ENCODE results near the gene PRR16. TPM values are rescaled to one million over a fixed set of nuclear protein-coding genes. Genes with fewer than 3 reads are reported as not detected.
"Not testable (repeated sequence)": the region's sequence is repeated elsewhere in the genome, so short reads cannot be mapped to it uniquely, and the experiment has no call there.

PRR16 gene
- total and polyA plus RNA-seq, 8 donors: 4.9 to 13.4 (median 11.4) TPM

- no peak overlapping the region for H3K4me3 ChIP-seq
- H3K27ac ChIP-seq: no peak overlapping the region
- H3K9me3 ChIP-seq: peaks cover 0 to 4% of the 10 kb centered on the region in 2 donors
- no peak for DNase-seq
- no peak for TF ChIP-seq CTCF (IDR thresholded peaks at IDR 0.05)
- ATAC-seq: no peak
- H3K36me3 ChIP-seq: no peaks in the 10 kb centered on the region
- intact Hi-C loops (cut with DNase I): no loop called here
- H3K4me1 ChIP-seq: no peaks in the 10 kb centered on the region
- H3K27me3 ChIP-seq: no peaks in the 10 kb centered on the region
These were observed 231.3 kb downstream of the PRR16 start for GRCh38 chr5:120695368-120695880.

GRCh38 chr5:120697147-120697546 is 233.0 kb downstream of the PRR16 start:
- ATAC-seq (no peak), DNase-seq (no peak)
- TF ChIP-seq CTCF (IDR thresholded peaks at IDR 0.05): no peak
- Histone ChIP-seq H3K27ac (no peak overlapping the region), H3K4me1 (no peaks in the 10 kb centered on the region), H3K9me3 (peaks cover 0 to 4% of the 10 kb centered on the region in 2 donors), H3K4me3 (no peak overlapping the region), H3K27me3 (no peaks in the 10 kb centered on the region), H3K36me3 (no peaks in the 10 kb centered on the region)
- intact Hi-C loops (cut with DNase I): no loop called here

GRCh38 chr5:120697670-120698327 is 233.7 kb downstream of the PRR16 start:
- DNase-seq, ATAC-seq: not testable (repeated sequence)

GRCh38 chr5:120700653-120701052 is 236.6 kb downstream of the PRR16 start:
- H3K9me3 ChIP-seq; H3K4me3 ChIP-seq; H3K36me3 ChIP-seq; H3K4me1 ChIP-seq; H3K27me3 ChIP-seq; H3K27ac ChIP-seq; ATAC-seq; intact Hi-C loops (cut with DNase I); DNase-seq: not testable (repeated sequence)

More at GRCh38 chr5:120697670-120698327, 233.7 kb downstream of the PRR16 start:
- H3K27me3 ChIP-seq; H3K27ac ChIP-seq; H3K9me3 ChIP-seq; intact Hi-C loops (cut with DNase I); H3K4me1 ChIP-seq; H3K36me3 ChIP-seq; H3K4me3 ChIP-seq: not testable (repeated sequence)

GRCh38 chr5:120702817-120703538 is 238.9 kb downstream of the PRR16 start:
- H3K4me1 ChIP-seq; H3K4me3 ChIP-seq; ATAC-seq; H3K9me3 ChIP-seq; H3K27ac ChIP-seq; intact Hi-C loops (cut with DNase I); H3K36me3 ChIP-seq; DNase-seq; H3K27me3 ChIP-seq: not testable (repeated sequence)

- DNase-seq (no peak), ATAC-seq (no peak)
- no peak overlapping the region for H3K4me3 ChIP-seq
- H3K27ac ChIP-seq: no peak overlapping the region
- H3K9me3 ChIP-seq: no peaks in the 10 kb centered on the region
- no peak for TF ChIP-seq CTCF (IDR thresholded peaks at IDR 0.05)
- no peaks in the 10 kb centered on the region for H3K4me1 ChIP-seq
- no peaks in the 10 kb centered on the region for H3K27me3 ChIP-seq
- intact Hi-C loops (cut with DNase I): no loop called here
- no peaks in the 10 kb centered on the region for H3K36me3 ChIP-seq
These were observed 240.0 kb downstream of the PRR16 start for GRCh38 chr5:120703918-120704587.

Data from left lung (tissue), 10 donors.